ENCODE measurements around the gene ANKRD23. TPM values are rescaled to one million over a fixed set of nuclear protein-coding genes. Genes with fewer than 3 reads are reported as not detected.

Gene ANKRD23
- polyA plus RNA-seq, 1 of the 3 experiments (the other 2 are of a cell fraction), result 3.1 TPM

- H3K36me3 ChIP-seq (replicated peaks in 1 of 2; ENCODE audit: control insufficient read depth in 1 of 2, insufficient read depth in 2 of 2, low read length in 1 of 2), result peaks cover 4 to 29% of the 10 kb centered on the region in 2 experiments
- POLR2A ChIA-PET, result interaction anchor here (0.6 to 2.5 kb wide), 13 partner anchors 11 to 97 kb away, joined by 3 to 27 read pairs (median 5); partner anchors contain the start of genes ANKRD23, CNNM3 and CNNM4
- CTCF ChIA-PET, result interaction anchor here (0.5 to 8.1 kb wide), 47 partner anchors 10 to 255 kb away, joined by 3 to 332 read pairs (median 6); partner anchors contain the start of genes ANKRD23, ANKRD36, CNNM3 and SEMA4C
- DNase-seq, result peak; percentile 99
- H4K20me1 ChIP-seq (ENCODE audit: insufficient read depth), result no peaks in the 10 kb centered on the region
- H3K27me3 ChIP-seq (ENCODE audit: insufficient read depth), result no peaks in the 10 kb centered on the region
- H3K4me3 ChIP-seq (ENCODE audit: low read depth in 2 of 2, low read length in 1 of 2), result peak within 1 kb of the TSS; percentile 75 to 80
- H3K9me2 ChIP-seq, result no peaks in the 10 kb centered on the region
- peak within 1 kb of the TSS; percentile 93 for H3K4me2 ChIP-seq
- H3K79me2 ChIP-seq (ENCODE audit: insufficient read depth), result peaks cover 32% of the 10 kb centered on the region
- 0% methylated on average over 6 of the region's 81 CpGs for WGBS (ENCODE audit: low lambda C conversion rate)
- no peaks in the 10 kb centered on the region for H3K9me3 ChIP-seq
- peaks cover 0 to 18% of the 10 kb centered on the region in 2 experiments; a peak in 1 of 4 replicates for H3K4me1 ChIP-seq (ENCODE audit: control insufficient read depth in 1 of 2, insufficient read depth in 2 of 2, low read depth in 1 of 2, low read length in 1 of 2)
- peak within 1 kb of the TSS; percentile 41 to 82; a peak in 3 of 4 replicates for H3K27ac ChIP-seq (ENCODE audit: low read depth in 2 of 2, low read length in 1 of 2)
- H3K9ac ChIP-seq, result peak within 1 kb of the TSS; percentile 83
- H2AFZ ChIP-seq (ENCODE audit: low read depth), result peak within 1 kb of the TSS; percentile 91
- peaks cover 17% of the 10 kb centered on the region for H3F3A ChIP-seq (replicated peaks; ENCODE audit: insufficient read depth)
- TF ChIP-seq FOSL2 (IDR thresholded peaks at IDR 0.05; ENCODE audit: borderline replicate concordance, low read depth) (no peak), POLR2AphosphoS5 (IDR thresholded peaks at IDR 0.05; ENCODE audit: low read depth, low read length) (peak; percentile 35; the same call in 1 of the 2 replicates), SMC3 (IDR thresholded peaks at IDR 0.05; ENCODE audit: low read depth, low read length) (peak; percentile 87), TAF1 (IDR thresholded peaks at IDR 0.05; ENCODE audit: borderline replicate concordance, low read depth, low read length) (peak; percentile 60), RFX5 (IDR thresholded peaks at IDR 0.05; ENCODE audit: low read length) (peak; percentile 71), CTCF (IDR thresholded peaks at IDR 0.05) (peak; percentile 79), USF2 (IDR thresholded peaks at IDR 0.05; ENCODE audit: borderline replicate concordance, low read depth, low read length) (no peak), MAX (IDR thresholded peaks at IDR 0.05; ENCODE audit: low read depth) (no peak), MEF2A (IDR thresholded peaks at IDR 0.05; ENCODE audit: borderline replicate concordance, low read depth) (no peak), IRF3 (IDR thresholded peaks at IDR 0.05; ENCODE audit: low read depth, low read length) (peak; percentile 92), RAD21 (IDR thresholded peaks at IDR 0.05; ENCODE audit: low read length) (peak; percentile 84), RXRA (IDR thresholded peaks at IDR 0.05; ENCODE audit: borderline replicate concordance, low read depth) (no peak), CHD2 (IDR thresholded peaks at IDR 0.05; ENCODE audit: low read length, partially characterized antibody) (peak; percentile 94), SIN3A (IDR thresholded peaks at IDR 0.05; ENCODE audit: borderline replicate concordance, low read depth, low read length) (peak; percentile 60; the same call in 1 of the 2 replicates), NRF1 (IDR thresholded peaks at IDR 0.05; ENCODE audit: low read depth, low read length) (peak; percentile 46), ELF1 (IDR thresholded peaks at IDR 0.05) (0 out of 2 replicates have a peak, but pooled peaks have one; percentile 39), YY1 (IDR thresholded peaks at IDR 0.05; ENCODE audit: low read depth) (peak; percentile 73; the same call in 1 of the 2 replicates), FOXJ3 (CRISPR knock-in tag; IDR thresholded peaks at IDR 0.05) (peak; percentile 66; the same call in 1 of the 2 replicates), RCOR1 (IDR thresholded peaks at IDR 0.05; ENCODE audit: low read length) (peak; percentile 31; the same call in 1 of the 2 replicates), EP300 (IDR thresholded peaks at IDR 0.05; ENCODE audit: borderline replicate concordance in 1 of 2, low read depth in 1 of 2, low read length in 1 of 2) (0 out of 4 replicates have a peak, but pooled peaks have one; percentile 16 to 20), USF1 (IDR thresholded peaks at IDR 0.05; ENCODE audit: borderline replicate concordance, low read depth) (no peak), EZH2phosphoT487 (IDR thresholded peaks at IDR 0.05; ENCODE audit: borderline replicate concordance, low read depth) (no peak)
- TF ChIP-seq, protein P1, sequence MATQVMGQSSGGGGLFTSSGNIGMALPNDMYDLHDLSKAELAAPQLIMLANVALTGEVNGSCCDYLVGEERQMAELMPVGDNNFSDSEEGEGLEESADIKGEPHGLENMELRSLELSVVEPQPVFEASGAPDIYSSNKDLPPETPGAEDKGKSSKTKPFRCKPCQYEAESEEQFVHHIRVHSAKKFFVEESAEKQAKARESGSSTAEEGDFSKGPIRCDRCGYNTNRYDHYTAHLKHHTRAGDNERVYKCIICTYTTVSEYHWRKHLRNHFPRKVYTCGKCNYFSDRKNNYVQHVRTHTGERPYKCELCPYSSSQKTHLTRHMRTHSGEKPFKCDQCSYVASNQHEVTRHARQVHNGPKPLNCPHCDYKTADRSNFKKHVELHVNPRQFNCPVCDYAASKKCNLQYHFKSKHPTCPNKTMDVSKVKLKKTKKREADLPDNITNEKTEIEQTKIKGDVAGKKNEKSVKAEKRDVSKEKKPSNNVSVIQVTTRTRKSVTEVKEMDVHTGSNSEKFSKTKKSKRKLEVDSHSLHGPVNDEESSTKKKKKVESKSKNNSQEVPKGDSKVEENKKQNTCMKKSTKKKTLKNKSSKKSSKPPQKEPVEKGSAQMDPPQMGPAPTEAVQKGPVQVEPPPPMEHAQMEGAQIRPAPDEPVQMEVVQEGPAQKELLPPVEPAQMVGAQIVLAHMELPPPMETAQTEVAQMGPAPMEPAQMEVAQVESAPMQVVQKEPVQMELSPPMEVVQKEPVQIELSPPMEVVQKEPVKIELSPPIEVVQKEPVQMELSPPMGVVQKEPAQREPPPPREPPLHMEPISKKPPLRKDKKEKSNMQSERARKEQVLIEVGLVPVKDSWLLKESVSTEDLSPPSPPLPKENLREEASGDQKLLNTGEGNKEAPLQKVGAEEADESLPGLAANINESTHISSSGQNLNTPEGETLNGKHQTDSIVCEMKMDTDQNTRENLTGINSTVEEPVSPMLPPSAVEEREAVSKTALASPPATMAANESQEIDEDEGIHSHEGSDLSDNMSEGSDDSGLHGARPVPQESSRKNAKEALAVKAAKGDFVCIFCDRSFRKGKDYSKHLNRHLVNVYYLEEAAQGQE (IDR thresholded peaks at IDR 0.05; ENCODE audit: low read depth, low read length), result no peak
Measured at GRCh38 chr2:96857667-96858372, 14.0 kb upstream of the ANKRD23 start, which contains the start of gene ANKRD39. Gene ANKRD39, minus strand, starts transcription at chr2:96858016. Its CDS starts 29 bp downstream, at chr2:96857987.
